Measurements from ENCODE around the gene ULBP2.
"Not testable (repeated sequence)": the region's sequence is repeated elsewhere in the genome, so short reads cannot be mapped to it uniquely, and the experiment has no call there.

The ULBP2 gene, protein sequence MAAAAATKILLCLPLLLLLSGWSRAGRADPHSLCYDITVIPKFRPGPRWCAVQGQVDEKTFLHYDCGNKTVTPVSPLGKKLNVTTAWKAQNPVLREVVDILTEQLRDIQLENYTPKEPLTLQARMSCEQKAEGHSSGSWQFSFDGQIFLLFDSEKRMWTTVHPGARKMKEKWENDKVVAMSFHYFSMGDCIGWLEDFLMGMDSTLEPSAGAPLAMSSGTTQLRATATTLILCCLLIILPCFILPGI

DNA sequence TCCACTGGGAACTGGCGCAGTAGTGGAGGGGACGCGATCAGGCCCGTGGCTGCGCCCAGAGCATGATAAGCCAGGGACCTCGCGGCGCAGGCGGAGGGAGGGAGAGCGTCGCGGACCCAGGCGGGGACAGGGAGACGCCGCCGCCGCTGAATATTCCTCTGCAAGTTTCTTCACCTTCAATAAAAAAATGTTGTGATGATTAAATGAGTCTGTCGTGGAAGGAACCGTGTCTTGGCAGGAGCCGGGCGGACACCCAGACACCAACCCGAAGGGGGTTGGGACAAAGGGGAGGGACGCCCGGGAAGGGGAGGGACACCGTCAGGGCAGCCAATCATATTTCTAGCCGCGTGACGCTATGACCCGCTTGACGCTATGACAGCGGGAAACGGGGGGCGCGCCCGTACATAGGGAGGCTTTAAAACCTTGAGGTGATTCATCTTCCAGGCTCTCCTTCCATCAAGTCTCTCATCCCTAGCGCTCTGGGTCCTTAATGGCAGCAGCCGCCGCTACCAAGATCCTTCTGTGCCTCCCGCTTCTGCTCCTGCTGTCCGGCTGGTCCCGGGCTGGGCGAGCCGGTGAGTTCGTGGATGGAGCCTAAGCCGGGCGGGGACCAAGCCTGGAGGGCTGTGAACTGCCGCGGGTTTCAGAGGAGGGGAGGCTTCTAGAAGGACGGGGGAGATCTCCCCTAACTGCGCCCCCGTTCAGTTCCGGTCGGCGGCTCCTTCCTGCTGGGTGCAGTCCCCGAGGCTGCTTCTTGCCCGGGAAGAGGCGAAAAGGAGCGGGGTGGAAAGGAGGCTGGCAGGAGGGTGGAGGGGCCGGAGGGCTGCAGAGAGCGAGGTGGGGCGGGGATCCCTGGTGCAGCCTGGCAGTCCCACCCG, at the start of gene ULBP2:
ULBP2 (plus strand) TSS at position 432 of the 878 bp plus-strand sequence; CDS start at position 491, 59 bp downstream.
- DNase-seq = peak; percentile 69

DNA sequence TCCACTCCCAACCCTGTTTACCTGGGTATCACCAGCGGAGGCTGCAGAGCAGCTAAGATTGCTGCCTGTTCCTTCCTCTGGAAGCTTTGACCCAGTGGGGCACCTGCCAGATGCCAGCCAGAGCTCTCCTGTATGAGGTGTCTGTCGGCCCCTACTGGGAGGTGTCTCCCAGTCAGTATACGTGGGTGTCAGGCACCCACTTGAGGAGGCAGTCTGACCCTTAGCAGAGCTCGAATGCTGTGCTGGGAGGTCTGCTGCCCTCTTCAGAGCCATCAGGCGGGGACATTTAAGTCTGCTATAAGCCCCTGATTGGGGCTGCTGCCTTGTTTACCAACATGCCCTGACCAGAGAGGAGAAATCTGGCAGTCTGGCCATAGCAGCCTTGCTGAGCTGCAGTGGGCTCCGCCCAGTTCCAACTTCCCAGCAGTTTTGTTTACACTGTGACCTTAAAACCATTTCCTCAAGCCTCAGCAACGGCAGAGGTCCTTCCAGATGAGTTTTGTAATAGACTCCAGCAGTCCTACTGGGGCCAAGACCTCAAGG, 46.7 kb upstream of the ULBP2 start:
- DNase-seq = no peak

DNA sequence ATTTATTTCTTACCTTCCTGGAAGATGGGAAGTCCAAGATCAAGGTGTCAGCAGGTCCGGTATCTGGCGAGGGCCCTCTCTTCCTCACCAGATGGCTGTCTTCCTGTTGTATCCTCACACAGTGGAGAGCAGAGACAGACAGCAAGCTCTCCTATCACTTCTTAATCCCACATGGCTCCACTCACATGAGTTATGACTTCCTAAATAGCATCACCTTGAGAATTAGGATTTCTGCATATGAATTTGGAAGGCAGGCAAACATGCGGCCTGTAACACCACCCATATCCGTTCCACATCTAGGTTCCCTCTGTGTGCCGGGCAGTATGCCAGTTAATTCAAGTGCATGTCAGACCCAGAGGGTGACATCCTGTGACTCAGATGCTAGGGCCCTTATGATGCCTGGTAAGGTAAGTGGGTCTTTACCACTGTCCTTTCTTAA, 46.0 kb upstream of the ULBP2 start:
- DNase-seq = no peak

DNA sequence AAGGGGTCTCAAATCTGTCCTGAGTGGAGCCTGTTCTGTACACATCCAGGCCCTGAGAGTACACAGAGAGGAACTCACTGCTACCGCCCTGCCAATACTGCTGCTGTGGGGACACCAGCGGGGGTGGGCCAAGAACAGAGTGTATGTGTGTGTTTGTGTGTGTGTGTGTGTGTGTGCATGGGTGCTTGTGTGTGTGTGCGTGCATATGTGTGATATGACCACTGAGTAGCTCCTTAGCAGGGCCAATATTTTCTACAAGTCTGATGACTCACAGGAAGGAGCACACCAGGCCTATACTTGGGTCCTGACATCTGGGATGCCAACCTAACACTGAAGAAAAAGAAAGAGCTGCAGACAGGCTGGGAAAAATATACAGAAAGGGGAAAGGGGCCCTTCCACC, 45.3 kb upstream of the ULBP2 start:
- no peak for DNase-seq

DNA sequence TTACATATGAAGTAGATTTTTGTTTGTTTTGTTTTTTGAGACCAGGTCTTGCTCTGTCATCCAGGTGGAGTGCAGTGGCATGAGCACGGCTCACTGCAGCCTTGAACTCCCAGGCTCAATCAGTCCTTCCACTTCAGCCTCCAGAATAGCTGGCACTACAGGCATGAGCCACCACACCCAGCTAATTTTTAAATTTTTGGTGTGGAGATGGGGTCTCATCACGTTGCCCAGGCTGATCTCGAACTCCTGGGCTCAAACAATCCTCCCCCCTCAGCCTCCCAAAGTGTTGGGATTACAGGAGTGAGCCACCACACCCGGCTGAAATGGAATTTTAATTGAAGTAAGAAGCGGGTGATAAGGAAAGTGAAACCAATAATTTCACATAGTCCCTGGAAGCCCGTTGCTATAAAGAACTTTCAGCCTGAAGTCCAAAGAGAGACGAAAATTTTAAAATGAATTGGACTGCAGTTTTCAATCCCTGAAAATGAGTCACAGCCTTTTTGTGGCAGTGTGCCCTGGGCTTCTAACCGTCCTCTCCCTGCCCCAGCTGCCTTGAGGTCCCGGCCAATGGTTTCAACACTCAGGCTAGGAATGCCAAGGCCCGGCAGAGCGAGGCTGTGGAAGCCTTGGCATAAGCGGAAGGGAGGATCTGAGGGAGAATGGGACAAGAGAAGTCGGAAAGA, 44.7 kb upstream of the ULBP2 start:
- no peak for DNase-seq

DNA sequence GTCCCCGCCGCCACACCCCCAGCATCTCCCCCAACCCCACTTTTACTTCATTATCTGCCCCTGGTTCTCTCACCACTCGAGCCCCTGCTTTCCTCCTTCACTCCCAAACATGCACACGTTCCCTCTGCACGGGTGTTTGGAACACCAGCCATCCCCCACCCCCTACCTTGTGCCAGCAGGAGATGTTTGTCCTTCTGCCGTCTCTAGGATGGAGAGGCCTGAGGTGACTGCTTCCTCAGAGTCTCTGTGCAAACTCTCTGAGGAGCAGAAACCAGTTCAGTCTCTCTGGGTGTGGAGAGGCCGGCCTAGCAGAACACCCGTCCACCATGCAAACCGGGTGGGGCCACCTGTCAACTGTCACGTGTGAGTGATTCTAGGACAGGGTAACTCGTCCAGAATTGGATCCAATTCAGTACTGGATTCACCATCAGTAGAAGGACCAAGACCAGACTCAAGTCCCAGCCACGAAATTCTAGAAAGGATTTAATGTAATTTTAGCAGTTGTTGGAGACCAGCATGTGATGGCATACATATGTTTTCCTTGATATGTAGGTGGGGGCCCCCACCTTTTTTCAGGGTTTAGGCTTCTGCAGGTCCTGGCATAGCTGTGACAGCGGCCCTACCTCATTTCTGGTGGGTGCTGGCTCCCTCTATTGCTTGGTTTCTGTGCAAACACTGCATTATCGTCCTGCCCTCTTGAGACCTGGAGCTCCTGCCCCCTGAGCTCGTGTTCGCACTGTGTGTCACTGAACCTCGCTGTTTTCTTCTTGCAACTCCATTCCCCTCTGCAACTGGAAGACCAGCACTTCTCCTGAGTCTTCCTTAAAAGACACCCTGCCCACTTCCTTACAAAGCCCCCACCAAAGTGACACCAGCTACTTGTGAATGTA, 43.7 kb upstream of the ULBP2 start, which contains the start of gene RAET1E:
RAET1E (minus strand) TSS at position 259 of the 890 bp plus-strand sequence. CDS start 7,212 bp downstream, outside the sequence.
- DNase-seq = no peak

DNA sequence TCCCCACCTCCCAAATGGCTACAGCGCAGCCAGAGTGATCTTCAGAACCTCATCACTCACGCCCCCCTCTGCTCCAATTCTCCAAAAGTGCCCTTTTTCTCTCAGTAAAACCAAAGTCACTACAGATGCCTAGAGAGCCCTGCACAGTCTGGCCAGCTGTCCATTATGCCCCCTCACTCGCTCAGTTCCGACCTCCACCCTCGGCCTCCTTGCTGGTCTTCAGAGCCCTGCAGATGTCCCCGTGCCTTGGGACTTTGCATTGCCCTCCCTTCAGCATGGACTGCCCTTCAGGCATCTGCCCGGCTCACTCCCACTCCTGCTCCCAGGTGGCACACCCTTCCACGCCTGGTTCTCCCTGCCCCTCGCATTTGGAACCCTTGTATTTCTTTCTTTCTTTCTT, 42.8 kb upstream of the ULBP2 start:
- DNase-seq = no peak

DNA sequence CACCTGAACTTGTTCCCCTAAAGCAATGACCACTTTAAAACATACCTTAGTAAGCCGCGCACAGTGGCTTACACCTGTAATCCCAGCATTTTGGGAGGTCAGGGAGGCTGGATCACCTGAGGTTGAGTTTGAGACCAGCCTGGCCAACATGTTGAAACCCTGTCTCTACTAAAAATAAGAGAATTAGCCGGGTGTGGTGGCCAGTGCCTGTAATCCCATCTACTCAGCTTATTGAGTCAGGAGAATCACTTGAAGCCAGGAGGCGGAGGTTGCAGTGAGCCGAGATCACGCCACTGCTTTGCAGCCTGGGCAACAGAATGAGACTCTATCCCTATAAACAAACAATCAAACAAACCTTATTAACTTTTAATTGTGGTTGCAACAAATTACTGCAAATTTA, 42.3 kb upstream of the ULBP2 start:
- no peak for DNase-seq

DNA sequence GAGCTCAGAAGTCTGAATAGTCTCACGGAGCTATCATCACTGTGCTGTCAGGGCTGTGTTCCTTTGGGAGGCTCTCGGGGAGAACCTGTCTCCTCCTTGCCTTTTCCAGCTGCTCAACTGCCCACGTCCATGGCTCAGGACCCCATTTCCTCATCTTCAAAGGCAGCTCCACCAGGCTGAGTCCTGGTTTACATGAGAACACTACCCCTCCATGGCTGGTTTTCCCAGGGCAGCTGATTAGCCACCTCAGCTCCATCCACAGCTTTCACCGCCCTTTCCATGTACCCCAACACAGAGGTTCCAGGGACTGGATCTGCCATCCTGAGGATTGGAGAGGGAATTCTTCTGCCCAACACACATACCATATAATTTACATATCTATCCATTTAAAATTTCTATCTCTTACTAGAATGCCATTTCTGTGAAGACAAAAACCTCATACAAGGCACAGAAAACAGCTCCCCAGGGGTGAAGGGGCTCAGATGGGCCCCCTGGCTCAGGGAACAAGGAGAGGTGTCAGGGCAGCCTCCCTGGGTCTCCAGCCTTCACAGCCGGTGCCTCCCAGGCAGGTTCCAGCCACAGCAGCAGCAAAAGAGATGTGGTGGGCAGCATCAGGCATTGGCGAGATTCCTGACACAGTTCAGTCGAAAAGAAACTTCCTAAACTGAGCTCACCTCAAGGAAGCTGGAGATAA, 41.7 kb upstream of the ULBP2 start:
- no peak for DNase-seq

DNA sequence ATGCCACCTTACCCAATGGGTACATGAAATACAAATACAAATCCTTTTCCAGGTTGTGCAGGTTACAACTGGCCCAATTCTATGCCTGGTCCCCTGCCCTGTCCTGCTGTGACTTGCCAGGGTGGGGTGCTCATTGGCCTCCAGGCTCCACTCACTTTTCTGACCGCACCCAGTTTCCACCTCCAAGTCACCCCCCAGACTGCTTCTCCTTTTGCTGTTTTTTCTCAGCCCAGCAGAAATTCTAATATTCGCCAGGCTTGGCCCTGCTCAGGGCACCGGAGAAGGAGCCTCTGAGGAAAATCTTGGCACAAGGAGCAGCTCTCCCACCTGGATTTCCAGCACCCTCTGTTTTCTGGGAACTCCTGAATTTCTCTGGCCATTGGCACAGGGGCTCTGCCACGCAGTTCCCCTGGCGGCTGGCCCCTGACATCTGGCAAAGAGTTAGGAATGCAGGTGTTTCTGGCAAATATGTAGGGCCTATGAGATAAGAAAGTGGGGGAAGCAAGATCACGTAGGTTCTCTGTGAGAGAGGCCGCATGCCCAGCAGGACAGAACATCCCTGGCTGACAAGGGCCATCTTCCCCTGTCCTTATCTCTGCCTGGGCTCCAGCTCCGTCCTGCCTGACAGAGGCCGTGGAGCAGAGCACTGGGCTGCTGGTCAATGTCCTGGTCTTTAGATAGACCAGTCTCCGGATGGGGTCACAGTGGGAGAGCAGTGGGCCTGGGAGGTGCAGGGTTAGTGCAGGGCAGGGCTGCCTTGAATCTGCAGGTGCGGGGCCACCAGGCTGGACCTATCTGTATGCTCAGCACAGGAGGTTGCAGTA, 41.0 kb upstream of the ULBP2 start:
- no peak for DNase-seq

DNA sequence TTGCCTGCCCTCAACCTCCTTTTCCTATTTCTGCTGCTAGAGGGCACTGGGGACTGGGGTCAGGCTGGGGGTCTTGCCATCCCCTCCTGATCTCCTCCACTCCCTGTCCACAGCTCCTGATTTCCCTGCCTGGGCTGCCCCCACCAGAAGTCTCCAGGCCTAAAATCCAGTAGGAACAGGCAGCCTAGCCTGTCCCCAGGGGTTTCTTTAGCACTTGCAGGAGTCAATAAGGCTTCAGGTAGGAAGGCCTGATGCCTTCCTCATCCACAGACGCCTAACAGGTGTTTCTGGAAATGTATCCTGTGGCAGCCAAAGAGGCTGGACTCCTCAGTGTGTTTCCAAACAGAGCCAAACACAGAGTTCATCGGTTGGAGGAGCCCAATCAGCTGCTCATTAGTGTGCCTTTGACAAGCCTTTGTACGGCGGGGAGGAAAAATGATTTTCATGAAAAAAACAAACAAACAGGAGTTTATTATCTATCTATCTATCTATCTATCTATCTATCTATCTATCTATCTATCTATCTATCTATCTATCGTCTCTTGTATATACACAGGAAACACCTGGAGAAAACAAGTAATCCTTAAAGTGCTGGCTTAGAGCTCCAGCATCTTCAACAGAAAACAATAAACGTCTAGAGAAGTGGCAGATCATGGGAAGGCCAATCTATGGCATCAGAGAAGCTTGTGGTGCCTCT, 40.2 kb upstream of the ULBP2 start:
- no peak for DNase-seq

DNA sequence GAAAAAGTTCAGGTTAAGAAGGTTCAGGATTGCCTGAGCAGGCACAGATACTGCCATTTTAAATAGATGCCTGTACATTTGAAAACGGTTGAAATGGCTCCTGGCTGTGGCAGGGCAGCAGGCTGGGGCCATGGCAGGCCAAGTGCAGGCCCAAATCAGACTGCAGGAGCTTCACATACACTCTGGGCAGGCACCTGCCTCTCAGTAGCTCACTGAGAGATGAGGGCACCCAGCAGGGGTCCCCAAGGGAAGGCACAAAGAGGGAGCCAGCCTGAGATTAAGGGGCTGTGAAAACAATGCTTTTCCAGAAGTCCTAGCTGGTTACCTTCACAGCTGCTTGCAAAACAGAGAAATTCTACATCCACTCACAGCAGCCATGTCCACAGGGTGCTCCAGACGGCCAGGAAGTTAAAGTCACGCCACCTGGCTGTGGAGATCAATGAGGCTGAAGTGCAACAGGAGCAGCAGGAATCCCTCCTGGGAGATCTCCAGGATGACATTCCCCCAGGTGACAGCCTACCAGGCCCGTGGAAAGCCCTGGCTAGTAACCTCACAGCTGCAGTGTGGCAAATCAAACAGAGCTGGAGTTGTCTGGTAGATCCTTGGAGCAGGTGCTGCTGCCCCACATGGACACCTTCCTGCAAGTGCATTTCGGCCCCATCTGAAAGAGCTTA, 37.7 kb upstream of the ULBP2 start:
- DNase-seq = no peak

DNA sequence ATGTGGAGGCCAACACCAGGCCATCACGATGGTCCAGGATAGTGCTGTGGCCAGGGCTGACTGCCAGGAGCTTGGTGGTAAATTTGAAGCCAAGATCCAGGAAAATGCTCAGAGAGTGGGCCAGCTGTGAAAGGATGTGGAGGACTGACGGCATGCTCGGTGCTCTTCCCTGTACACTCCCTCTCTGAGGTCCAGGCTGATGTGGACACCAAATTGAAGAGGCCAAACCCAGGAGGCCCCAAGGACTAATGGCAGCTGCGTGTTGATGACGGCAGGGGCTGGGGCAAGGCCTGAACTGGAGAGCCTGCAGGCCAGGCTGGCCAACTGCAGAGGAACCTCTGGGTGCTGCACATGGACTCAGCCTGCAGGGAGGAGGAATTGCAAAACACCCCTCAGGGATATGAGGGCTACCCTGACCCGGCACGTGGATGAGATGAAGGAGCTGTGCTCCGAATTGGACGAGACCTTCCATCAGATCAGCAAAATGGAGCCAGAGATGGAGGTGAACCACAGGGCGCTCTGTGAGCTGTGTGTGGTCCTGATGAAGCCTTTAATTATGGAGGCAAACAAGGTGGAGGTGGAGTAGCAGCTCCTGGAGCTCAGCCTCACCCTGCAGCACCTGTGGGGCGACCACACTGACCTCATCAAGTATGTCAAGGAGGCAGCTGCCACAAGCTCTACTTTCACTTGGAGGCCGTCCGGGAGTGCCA, 37.0 kb upstream of the ULBP2 start:
- DNase-seq = no peak

DNA sequence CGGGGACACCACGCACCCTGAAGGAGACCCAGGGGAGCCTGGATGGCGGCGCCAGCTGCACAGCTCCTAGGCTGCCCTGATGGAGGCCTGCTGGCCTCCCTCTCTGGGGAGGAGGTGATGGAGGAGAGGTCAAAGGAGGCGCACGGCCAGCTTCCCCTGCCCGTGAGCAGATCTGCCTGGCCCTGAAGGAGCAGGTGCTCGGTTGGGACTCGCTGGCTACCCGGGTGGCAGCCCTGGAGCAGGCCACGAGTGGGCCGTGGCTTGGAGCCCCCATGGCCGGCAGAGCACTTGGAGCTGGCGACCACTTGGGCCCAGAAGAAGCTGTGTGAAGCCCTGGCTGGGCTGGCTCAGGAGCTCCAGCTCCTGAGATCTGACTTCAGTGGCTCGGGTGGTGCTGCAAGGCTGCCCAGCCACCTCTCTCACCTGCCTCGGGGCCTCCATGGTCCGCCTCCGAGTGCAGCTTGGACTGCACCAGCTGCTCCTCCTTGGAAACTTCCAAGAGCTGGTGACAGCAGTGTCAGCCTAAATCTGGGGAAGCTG, 36.4 kb upstream of the ULBP2 start:
- DNase-seq = no peak

DNA sequence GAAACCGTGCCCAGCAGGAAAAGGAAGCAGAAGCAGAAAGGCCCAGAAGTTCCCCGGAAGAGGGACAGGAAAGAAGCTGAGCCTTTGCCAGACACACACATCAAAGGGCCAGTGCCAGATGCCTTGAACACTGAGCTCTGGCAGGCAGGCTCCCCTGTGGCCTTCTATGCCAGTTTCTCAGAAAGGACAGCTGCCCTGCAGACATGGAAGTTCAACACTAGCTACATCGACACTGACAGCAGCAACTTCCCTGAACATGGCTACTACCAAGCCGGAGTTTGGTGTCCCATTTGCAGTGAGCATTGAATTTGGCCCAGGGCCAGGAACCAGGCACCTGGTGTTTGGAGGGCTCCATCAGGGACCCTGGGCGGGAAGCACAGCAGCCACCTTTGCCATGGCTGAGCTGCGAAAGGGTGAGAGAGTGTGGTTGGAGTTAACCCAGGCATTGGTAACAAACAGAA, 35.9 kb upstream of the ULBP2 start:
- DNase-seq = no peak

DNA sequence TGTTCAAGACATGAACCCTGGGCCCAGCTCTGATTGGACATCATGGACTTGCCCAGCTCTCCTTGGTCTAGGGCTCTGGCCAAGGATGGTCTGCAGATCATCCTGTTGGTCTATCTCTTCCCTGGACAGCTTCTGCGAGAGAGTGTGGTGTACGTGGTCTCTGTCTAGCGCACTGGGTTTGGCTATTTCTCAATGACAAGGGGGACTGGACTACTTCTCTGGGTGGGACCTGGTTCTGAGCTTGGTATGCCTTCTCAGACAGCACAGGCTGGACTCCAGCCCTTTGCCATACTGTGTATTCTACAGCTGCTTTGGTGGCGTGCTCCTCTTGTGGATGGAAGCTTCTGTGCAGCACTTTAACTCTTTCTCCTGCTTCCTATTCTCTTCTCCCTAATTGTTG, 35.4 kb upstream of the ULBP2 start:
- DNase-seq = no peak

DNA sequence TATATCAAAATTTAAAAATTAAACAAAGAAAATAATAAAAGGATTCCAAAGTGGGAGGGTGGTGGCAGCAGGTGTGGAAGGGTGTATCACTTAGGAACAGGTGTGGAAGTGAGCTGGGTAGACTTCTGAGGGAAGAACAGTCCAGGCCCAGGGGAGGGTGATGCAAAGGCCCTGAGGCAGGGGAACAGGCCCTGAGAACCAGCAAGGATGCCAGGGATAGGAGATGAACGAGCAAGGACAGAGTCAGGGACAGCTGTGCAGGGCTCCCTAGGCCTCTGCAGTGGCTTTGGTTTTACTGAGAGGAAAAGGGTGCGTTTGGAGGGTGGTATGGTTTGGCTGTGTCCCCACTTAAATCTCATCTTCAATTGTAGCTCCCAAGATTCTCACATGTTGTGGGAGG, 34.5 kb upstream of the ULBP2 start:
- no peak for DNase-seq

DNA sequence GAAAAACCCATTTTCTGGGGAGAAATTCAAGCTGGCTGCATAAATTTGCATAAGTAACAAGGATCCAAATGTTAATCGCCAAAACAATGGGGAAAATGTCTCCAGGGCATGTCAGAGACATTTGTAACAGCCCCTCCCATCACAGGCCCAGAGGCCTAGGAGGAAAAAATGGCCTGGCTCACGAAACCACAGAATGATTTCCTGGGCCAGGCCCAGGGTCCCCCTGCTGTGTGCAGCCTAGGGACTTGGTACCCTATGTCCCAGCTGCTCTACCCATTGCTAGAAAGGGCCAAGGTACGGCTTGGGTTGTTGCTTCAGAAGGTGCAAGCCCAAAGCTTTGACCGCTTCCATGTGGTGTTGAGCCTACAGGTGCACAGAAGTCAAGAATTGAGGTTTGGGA, 33.3 kb upstream of the ULBP2 start:
- not testable (repeated sequence) for DNase-seq
